H54 (cell line): ENCODE measurements around the gene PDPK1.
"Not testable (repeated sequence)": the region's sequence is repeated elsewhere in the genome, so short reads cannot be mapped to it uniquely, and the experiment has no call there.

Experiments
- DNase-seq: peaks from one replicate; pipeline ENCODE4 v3.0.0; 2011; ENCODE audit warnings: low spot score, mixed read lengths; ENCODE audit not compliant: insufficient read length
- FAIRE-seq: peaks from 3 replicates; lab custom pipeline; 2011; peaks lifted over from hg19 to GRCh38; lab: Jason Lieb, UNC
- POLR2A ChIP-seq: IDR thresholded peaks from 2 replicates; pipeline ENCODE4 v1.6.1; 2011; ENCODE audit warnings: low read depth, mild to moderate bottlenecking, low read length

PDPK1 gene

DNA sequence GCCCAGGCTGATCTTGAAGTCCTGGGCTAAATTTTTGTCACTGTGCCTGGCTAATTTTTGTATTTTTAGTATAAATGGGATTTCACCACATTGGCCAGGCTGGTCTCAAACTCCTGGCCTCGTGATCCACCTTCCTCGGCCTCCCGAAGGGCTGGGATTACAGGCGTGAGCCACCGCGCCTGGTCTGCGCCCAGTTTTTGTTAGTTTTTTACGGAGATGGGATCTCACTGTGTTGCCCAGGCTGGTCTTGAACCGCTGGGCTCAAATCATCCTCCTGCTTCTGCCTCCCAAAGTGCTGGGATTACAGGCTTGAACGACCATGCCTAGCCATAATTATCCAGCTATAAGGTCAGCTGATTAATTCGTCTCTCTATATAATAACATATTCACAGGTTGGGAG, 3.9 kb upstream of the PDPK1 start:
- TF ChIP-seq POLR2A, result no peak
- DNase-seq (no peak), FAIRE-seq (no peak)

DNA sequence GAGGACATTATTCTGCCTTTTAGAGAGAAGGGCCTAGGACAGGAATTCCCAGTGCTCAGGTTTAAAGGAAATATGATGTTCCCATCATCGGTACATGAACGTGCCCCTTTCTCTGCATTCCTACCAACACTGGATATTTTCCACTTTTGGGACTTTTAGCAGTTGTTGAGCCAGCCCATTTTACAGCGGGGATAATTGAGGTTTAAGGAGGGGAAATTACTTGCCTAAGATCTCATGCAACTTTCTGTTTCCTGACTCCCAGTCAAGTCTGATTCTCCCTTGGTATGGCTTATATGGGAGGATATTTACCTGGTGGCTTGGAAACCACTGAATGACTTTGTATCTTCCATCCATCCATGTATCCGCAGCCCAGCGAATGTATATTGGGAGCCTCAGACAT, 3.5 kb upstream of the PDPK1 start:
- not testable (repeated sequence) for DNase-seq, FAIRE-seq

DNA sequence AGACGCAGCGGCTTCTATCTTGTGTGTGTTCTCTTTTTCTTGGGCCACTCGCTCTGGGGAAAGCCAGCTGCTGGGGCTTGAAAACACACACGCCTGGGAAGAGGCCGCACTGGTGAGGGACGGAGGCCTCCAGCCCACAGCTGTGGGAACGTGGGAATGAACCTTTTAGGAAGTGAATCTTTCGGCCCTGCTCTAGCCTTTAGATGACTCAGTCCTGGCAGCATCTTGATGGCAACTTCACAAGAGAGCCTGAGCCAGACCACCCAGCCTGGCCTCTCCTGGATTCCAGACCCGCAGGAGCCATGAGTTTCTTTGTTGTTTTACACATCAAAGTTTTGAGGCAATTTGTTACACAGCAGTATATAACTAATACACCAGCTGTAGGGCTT, 2.2 kb upstream of the PDPK1 start:
- no peak for TF ChIP-seq POLR2A
- no peak for DNase-seq
- no peak for FAIRE-seq

DNA sequence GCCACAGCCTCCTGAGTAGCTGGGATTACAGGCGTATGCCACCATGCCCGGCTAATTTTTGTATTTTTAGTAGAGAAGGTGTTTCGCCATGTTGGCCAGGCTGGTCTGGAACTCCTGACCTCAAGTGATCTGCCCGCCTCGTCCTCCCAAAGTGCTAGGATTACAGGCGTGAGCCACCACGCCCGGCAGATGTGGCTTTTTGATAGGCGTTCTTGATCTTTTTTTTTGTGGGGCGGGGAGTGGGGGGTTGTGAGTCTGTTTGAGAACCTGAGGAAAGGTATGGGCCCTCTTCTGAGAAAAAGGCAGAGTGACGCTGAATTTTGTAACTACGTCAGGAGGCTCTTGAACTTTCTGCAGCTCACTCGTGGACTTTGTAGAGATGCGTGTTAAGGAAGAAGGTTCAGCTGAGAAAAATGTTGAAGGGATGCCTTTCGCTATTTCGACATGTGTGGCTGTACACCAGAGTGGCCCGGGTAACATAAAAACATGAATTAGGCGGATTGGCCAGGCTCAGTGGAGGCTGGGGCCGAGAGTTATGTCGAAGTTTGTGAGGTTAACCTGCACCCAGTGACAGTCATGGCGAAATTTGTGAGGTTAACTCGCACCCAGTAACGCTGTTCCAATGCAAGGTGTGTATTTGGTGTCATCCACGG, 1.5 kb downstream of the PDPK1 start:
- FAIRE-seq, result not testable (repeated sequence)

DNA sequence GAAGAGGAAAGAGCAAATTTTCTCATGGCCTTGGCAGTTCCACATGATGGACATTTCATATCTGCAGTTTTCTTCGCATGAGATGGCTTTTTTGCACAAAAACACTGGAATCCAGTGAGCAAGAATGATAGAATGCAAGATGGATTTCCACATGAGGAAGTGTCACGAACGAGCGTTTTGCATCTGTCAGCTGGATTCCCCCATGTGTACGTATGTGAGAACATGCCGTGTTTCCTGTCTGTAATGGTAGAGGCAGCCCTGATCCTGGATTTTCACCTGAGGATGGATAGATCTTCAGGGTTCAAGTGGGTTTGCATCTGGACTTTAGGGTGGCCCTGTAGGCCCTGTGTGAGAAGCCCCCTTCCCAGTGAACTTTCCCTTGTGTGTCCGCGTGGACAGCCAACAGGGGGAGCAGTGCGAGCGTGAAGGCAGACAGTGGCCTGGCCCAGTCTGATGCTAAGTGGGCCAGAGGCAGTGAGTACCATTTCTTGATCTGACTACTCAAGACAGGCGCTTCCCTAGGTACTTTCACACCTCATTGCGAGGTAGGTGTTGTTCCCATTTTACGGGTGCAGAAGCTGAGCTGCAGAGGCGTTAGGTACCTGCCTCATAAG, 2.1 kb downstream of the PDPK1 start:
- not testable (repeated sequence) for FAIRE-seq, DNase-seq

More for the DNA sequence above, 1.5 kb downstream of the PDPK1 start:
- not testable (repeated sequence) for DNase-seq

DNA sequence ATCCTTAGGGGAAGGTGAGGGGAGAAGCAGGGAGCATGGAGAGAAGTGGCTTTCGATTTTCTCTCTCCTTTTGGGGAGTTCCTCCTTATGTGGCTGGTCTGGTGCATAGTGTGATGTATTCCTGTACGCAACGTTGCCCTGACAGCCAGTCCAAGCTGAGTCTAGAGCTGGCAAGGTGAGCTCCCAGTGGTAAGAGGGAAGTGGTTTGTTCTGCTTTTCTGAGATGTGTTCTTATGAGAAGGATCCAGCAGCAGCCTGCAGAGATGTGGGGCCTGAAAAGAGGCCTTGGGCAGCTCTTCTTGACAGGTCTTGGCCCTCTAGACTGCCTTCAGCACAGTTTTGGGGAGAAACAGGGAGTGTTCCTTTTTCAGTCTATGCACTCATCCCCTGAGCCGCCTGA, 3.1 kb downstream of the PDPK1 start:
- not testable (repeated sequence) for DNase-seq, FAIRE-seq

DNA sequence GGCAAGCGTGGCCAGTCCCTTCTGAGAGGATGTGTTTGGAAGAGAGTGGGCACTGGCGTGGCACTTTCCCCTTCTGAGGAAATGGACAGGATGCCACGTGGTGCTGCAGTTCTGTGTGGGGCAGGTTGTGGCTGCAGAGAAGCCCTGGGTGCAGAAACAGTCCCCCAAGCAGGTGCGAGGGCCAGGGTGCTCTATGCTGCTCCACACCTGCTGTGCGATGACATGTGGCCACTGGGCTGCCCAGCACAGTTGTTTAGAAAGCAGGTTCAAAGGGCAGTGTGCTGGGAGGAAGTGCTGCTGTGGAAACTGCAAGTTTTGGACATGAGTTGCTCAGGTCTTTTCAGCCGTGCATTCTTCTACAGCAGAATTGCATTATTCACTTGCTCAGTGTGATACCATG, 3.6 kb downstream of the PDPK1 start:
- not testable (repeated sequence) for DNase-seq, FAIRE-seq

DNA sequence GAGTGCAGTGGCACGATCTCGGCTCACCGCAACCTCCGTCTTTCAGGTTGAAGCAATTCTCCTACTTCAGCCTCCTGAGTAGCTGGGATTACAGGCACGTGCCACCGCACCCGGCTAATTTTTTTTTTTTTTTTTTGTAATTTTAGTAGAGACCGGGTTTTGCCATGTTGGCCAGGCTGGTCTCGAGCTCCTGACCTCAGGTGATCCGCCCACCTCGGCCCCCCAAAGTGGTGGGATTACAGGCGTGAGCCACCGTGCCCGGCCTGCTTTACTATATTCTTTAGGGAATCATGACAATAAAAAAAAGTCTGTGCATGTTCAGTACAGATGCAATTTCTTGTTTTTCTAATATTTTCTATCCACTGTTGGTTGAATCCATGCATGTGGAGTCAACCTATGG, 6.0 kb downstream of the PDPK1 start:
- DNase-seq, FAIRE-seq: not testable (repeated sequence)

DNA sequence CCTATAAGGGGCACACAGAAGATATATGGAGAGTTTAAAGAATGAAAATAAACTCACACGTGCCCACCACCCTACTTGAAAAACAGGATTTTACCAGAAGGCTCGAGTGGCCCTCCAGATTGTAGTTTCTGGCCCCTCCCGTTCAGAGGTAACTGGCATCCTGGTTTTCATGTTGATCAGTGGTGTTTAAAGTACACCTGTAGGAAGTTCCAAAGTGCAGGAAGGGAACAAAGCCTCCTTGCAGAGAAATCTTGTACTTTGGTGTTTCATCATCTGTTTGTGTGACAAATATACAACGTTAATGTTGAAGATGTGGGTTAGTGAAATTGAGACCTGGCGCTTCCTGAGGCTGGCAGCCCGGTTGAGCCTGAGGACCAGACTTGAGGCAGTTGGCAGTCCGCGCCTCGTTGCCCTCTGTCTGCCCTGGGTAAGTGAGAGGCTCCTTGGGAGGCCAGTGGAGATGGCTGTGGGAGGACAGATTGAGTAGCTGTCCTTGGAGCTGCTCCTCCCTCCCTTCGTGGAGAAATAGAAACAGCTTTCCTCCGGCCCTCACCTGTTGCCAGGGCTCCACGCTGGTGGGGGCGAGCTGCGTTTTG, 12.6 kb downstream of the PDPK1 start:
- FAIRE-seq, DNase-seq: not testable (repeated sequence)

DNA sequence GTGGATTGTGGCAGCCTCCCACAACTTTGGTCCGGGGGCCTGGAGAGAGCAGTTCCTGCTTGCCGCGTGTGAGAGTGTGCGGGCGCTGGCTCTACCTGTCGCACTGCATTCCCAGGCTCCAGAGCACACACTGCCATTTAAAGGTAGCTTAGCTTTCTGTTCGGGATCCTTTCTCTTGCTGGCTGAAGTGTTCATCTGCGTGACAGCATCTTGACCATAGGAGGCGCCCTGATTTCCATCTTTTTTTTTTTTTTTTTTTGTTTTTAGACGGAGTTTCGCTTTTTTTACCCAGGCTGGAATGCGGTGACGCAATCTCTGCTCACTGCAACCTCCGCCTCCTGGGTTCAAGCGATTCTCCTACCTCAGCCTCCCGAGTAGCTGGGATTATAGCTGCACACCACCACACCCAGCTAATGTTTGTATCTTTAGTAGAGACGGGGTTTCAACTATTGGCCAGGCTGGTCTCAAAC, 13.6 kb downstream of the PDPK1 start:
- FAIRE-seq, DNase-seq: not testable (repeated sequence)

DNA sequence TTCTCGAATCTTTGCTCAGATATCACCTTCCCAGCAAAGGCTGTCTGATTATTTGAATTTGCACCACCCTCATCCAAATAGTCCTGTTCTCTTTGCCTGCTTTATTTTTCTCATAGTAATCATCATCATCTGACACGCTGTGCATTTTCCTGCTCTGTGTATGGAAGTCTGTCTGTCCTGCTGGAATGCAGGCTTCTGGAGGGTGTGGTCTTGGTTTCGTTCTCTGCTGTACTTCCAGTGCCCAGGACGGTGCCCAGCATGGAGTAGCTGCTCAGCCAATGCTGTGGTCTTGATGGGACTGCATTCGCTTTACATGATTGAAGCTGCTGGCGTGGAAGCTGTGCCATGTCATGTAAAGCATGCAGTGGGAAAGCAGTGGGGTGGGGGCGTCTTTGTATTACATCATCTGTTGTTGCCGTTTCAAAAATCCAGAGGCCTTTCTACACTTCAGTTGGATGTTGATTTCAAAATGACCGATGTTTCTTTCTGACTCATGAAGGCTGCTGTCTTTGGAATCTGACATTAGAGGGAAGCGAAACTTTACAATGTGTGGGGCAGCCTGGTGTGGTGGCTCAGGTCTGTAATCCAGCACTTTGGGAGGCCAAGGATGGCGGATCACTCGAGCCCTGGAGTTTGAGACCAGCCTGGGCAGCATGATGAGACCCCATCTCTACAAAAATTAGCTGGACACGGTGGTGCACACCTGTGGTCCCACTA, 17.0 kb downstream of the PDPK1 start:
- not testable (repeated sequence) for FAIRE-seq, DNase-seq

DNA sequence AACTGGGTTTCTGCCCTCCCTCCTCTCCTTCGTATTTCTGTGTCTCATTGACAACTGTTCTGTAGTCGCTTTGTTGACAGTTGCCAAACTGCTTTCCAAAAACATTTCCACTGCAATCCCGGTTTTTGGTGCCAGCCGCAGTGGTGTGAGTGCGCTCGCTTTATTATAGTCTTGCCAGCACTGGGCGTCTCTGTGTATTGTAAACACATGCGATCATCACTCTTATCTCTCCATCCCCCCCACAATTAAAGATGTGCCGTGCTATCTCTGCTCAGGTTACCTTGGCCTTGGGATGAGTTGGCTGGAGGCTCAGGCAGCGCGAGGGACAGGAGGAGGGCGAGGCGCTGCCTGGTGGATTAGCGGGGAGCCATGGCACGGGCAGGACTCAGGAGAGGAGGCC, 19.3 kb downstream of the PDPK1 start:
- DNase-seq, FAIRE-seq: not testable (repeated sequence)

DNA sequence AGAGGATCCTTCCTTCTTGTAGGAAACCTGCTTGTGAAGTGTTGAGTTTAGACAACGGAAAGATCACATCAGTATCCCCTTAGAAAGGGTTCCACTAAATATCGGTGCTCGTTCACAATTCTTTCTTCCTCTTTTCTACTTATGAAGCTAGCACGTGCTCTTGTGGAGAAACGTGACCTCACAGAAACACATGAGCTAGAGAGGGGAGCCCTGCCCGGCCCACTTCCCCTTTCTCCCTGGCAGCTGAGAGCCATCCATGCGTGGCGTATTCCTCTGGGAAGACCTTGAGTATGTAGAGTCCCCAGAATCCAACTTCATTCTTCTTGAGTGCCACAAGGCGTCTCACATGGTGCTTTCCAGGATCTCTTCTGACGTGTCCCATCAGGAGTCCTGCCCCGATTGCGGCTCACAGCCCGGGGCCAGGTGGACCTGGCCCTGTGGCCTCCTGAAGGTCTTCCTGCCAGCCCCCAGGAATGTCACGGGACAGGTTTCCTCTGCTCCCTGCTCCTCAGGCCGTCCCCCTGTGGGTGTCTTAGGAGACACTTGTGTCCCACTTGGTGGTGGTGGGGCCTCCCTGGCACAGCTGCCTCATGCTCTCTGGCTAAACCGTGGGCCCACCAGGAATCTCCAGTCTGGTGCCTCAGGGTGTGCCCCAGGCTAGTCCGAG, 22.4 kb downstream of the PDPK1 start:
- not testable (repeated sequence) for DNase-seq, FAIRE-seq

DNA sequence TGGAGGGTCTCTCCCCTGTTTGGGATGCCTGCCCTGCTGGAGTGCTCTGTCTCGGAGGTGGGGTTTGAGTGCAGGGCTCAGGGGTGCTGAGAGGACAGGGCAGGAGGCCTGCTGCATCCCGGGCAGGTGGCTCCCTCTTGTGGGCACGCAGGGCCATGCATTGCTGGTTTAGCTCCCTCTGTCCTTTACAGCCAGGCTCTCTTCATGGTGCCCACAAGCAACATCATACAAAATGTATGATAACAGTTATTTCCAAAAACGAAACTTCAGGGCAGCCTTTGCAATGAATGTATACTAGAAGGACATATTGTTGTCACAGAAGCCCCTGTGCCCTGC, 22.9 kb downstream of the PDPK1 start:
- FAIRE-seq, result peak; percentile 60
- not testable (repeated sequence) for DNase-seq

DNA sequence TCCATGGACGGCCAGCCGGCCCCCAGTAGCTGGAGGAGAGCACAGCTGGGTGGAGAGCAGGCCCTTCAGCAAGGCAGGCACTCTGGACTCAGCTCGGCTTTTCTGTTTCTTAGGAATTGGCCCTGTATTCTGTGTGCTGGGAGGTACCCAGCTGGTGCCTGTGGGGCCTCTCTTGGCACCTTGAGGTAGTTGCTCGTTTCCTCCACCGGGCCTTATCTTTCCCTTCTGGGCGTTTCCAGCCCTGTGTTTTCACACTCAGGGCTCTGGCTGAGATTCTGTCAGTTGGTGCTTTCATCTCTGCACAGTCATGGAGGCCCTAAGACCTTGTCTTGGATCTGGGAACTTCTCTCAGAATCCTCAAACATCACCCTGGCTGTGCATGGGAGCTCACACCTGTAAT, 29.7 kb downstream of the PDPK1 start:
- not testable (repeated sequence) for DNase-seq

DNA sequence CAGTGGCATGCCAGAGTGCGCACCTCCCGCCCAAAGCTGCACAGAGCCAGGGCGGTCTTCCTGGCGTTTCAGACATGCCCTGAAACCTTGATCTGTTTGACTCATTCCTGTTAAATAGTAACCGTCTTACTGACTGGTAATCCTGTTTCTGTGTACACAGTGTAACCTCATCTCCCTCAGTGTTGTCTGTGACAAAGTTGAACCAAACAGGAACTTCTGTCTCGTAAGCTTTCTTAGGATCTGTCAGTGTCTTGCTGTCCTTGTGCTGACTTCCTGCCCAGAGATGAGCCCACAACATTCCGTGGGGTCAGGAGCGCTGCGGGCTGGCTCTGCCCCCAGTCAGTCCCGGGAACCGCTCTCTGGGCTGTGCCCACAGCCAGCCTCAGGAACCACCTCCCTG, 30.8 kb downstream of the PDPK1 start:
- FAIRE-seq, DNase-seq: not testable (repeated sequence)

More for the DNA sequence above, 29.7 kb downstream of the PDPK1 start:
- FAIRE-seq, result not testable (repeated sequence)

DNA sequence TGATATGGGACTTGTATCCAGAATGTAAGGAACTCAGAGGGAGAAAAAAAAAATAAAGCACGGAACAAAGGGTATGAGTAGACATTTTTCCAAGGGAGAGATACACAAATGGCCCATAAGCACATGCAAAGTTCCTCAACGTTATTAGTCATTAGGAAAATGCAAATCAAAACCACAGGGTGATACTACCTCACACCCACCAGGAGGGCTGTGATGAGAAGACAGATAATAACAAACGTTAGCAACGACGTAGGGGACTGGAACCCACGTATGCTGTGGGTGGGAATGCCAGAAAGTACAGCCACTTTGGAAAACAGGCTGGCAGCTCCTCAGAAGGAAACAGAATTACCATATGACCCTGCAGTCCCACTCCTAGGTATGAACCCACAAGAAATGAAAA, 34.9 kb downstream of the PDPK1 start:
- DNase-seq, FAIRE-seq: not testable (repeated sequence)

DNA sequence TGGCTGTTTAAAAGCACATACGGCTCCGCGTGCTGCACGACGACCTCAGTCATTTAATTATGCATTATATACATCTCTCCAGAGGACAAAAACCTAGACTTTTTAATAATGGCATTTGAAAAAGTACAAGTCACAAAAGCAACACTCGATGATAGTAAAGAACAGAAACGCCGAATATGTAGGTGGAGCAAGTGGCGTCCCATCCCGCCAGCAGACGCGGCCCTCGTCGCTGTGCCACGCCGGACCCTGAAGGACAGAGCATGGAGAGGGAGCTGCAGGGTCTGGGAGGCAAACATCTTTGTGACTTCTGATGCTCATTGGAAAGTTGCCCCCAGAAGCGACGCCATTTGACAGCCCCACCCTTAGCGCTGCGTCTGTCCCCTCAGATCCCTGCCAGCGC, 38.0 kb downstream of the PDPK1 start:
- FAIRE-seq, DNase-seq: not testable (repeated sequence)

DNA sequence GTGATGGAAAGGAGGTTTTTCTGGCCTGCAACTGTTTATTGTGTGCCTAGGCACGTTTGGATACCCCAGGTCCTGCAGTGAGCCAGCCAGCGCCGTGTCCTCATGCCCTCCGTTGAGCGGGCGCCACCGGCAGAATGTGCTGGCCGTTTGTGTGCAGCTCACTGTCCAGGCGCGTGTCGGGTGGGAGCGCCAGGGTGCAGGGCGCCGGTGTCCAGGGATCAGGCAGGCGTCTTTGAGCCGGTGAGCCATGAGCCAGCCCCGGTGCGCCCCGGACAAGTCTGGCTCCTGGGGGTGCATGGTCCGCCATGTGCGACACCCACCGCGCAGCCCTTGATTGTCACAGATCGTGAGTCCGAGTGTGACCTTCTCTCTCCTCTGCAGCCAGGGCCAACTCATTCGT, 39.2 kb downstream of the PDPK1 start:
- DNase-seq, FAIRE-seq: not testable (repeated sequence)
